ENCODE results near the gene TNFSF13. TPM values are rescaled to one million over a fixed set of nuclear protein-coding genes. Genes with fewer than 3 reads are reported as not detected.

TNFSF13 gene
- total RNA-seq, 2 donors from 2014 or later = 15.0 to 25.5 TPM

Other genes starting within 250 kb of the TNFSF13 start
- gene GPS2, start 243.4 kb upstream of the TNFSF13 start, total RNA-seq = 10 to 100 TPM; 59.3 to 63.4 TPM
- gene NEURL4, start 229.4 kb upstream of the TNFSF13 start, total RNA-seq = 10 to 100 TPM; 24.8 to 38.8 TPM
- gene ACAP1, start 222.2 kb upstream of the TNFSF13 start, total RNA-seq = 10 to 100 TPM; 19.0 to 20.4 TPM
- 1 to 10 TPM; 5.3 to 5.9 TPM for gene KCTD11, start 206.6 kb upstream of the TNFSF13 start, total RNA-seq
- not detected for gene TMEM95, start 203.6 kb upstream of the TNFSF13 start, total RNA-seq
- 1 to 10 TPM; 1.9 to 2.1 TPM for gene TNK1, start 177.7 kb upstream of the TNFSF13 start, total RNA-seq
- gene PLSCR3, start 164.2 kb upstream of the TNFSF13 start, total RNA-seq = 10 to 100 TPM; 22.4 to 29.0 TPM
- gene TMEM256, start 154.7 kb upstream of the TNFSF13 start, total RNA-seq = 10 to 100 TPM; 67.3 to 69.2 TPM
- 10 to 100 TPM; 12.1 to 15.5 TPM for gene NLGN2, start 150.9 kb upstream of the TNFSF13 start, total RNA-seq
- gene SPEM1, start 138.4 kb upstream of the TNFSF13 start, total RNA-seq = not detected
- not detected for gene SPEM2, start 133.1 kb upstream of the TNFSF13 start, total RNA-seq
- not detected for gene SPEM3, start 129.9 kb upstream of the TNFSF13 start, total RNA-seq
- 1 to 10 TPM; 2.7 to 2.9 TPM for gene TMEM102, start 123.3 kb upstream of the TNFSF13 start, total RNA-seq
- gene FGF11, start 119.2 kb upstream of the TNFSF13 start, total RNA-seq = 10 to 100 TPM; 20.5 to 24.6 TPM
- 10 to 100 TPM; 12.4 to 13.8 TPM for gene CHRNB1, start 113.7 kb upstream of the TNFSF13 start, total RNA-seq
- 10 to 100 TPM; 62.1 to 62.2 TPM for gene ZBTB4, start 79.1 kb upstream of the TNFSF13 start, total RNA-seq
- not detected for gene SLC35G6, start 77.3 kb upstream of the TNFSF13 start, total RNA-seq
- 10 to 100 TPM; 42.8 to 56.9 TPM for gene POLR2A, start 74.4 kb upstream of the TNFSF13 start, total RNA-seq
- gene TNFSF12, start 9.7 kb upstream of the TNFSF13 start, total RNA-seq = 10 to 100 TPM; 31.0 to 47.6 TPM
- 10 to 100 TPM; 27.2 to 30.5 TPM for gene SENP3, start 3.2 kb downstream of the TNFSF13 start, total RNA-seq
- gene CD68, start 20.9 kb downstream of the TNFSF13 start, total RNA-seq = 10 to 100 TPM; 55.5 to 87.3 TPM
- gene MPDU1, start 25.1 kb downstream of the TNFSF13 start, total RNA-seq = 10 to 100 TPM; 30.5 to 35.0 TPM
- 1 to 10 TPM; 3.0 to 4.7 TPM for gene SOX15, start 31.3 kb downstream of the TNFSF13 start, total RNA-seq
- gene FXR2, start 56.1 kb downstream of the TNFSF13 start, total RNA-seq = 10 to 100 TPM; 68.3 to 68.7 TPM
- gene SAT2, start 69.1 kb downstream of the TNFSF13 start, total RNA-seq = 10 to 100 TPM; 84.1 to 86.4 TPM
- under 1 TPM; 0.55 to 0.85 TPM for gene SHBG, start 71.4 kb downstream of the TNFSF13 start, total RNA-seq
- gene ATP1B2, start 92.2 kb downstream of the TNFSF13 start, total RNA-seq = 1 to 10 TPM; 1.8 to 3.7 TPM
- gene TP53, start 128.7 kb downstream of the TNFSF13 start, total RNA-seq = 10 to 100 TPM; 18.5 to 23.7 TPM
- 1 to 10 TPM; 3.7 to 6.0 TPM for gene WRAP53, start 129.7 kb downstream of the TNFSF13 start, total RNA-seq
- gene EFNB3, start 146.5 kb downstream of the TNFSF13 start, total RNA-seq = 1 to 10 TPM; 1.1 to 1.4 TPM
- under 1 TPM; 0.05 to 0.24 TPM for gene DNAH2, start 159.0 kb downstream of the TNFSF13 start, total RNA-seq

Data from left cardiac atrium (tissue), 2 donors.